GM23338 (cell line): ENCODE data around the gene KLHL18. TPM values are rescaled to one million over a fixed set of nuclear protein-coding genes. Genes with fewer than 3 reads are reported as not detected.

ENCODE experiments used
- ATAC-seq: fragments of 200-7000 bp; cut with Tn5 transposase; 3 replicates; pipeline ENCODE4 v1.9.1; 2020
- DNase-seq: peaks from one replicate; pipeline ENCODE4 v3.0.0-alpha.2; 2015; ENCODE audit warnings: low spot score
- H2AFZ ChIP-seq: fragments of 200-600 bp; sonication (generic); 2 replicates; pipeline ENCODE4 v1.8.0; 2016; ENCODE audit warnings: antibody characterized with exemption, mild to moderate bottlenecking, moderate library complexity
- H3F3A ChIP-seq: fragments of 200-600 bp; sonication (generic); replicated peaks from 2 replicates; pipeline ENCODE4 v1.8.0; 2017; ENCODE audit warnings: antibody characterized with exemption, mixed run types, low read depth
- H3K27ac ChIP-seq: fragments of 200-600 bp; sonication (generic); 2 replicates; pipeline ENCODE4 v1.6.1; 2016; ENCODE audit warnings: low read depth
- H3K27me3 ChIP-seq: fragments of 200-600 bp; sonication (generic); 2 replicates; pipeline ENCODE4 v1.8.0; 2016; ENCODE audit warnings: mild to moderate bottlenecking, mixed run types, moderate library complexity; ENCODE audit not compliant: insufficient read depth
- H3K36me3 ChIP-seq: fragments of 200-600 bp; sonication (generic); 2 replicates; pipeline ENCODE4 v1.8.0; 2016; ENCODE audit warnings: mild to moderate bottlenecking; ENCODE audit not compliant: insufficient read depth
- H3K4me1 ChIP-seq: fragments of 200-600 bp; sonication (generic); 2 replicates; pipeline ENCODE4 v1.8.0; 2016; ENCODE audit warnings: mild to moderate bottlenecking, moderate library complexity; ENCODE audit not compliant: insufficient read depth
- H3K4me2 ChIP-seq: fragments of 200-600 bp; sonication (generic); 2 replicates; pipeline ENCODE4 v1.7.1; 2017; ENCODE audit warnings: mixed run types
- H3K4me3 ChIP-seq: fragments of 200-600 bp; sonication (generic); 2 replicates; pipeline ENCODE4 v1.6.1; 2016; ENCODE audit warnings: mixed run types
- H3K79me2 ChIP-seq: fragments of 200-600 bp; sonication (generic); replicated peaks from 2 replicates; pipeline ENCODE4 v1.8.0; 2017; ENCODE audit warnings: mild to moderate bottlenecking; ENCODE audit not compliant: insufficient read depth
- H3K9me2 ChIP-seq: fragments of 200-600 bp; sonication (generic); 2 replicates; pipeline ENCODE4 v1.8.0; 2017; ENCODE audit not compliant: insufficient read depth
- H4K20me1 ChIP-seq: fragments of 200-600 bp; sonication (generic); replicated peaks from 2 replicates; pipeline ENCODE4 v1.8.0; 2017; ENCODE audit warnings: mild to moderate bottlenecking; ENCODE audit not compliant: insufficient read depth
- H3K27ac Mint-ChIP-seq: 2 replicates; pipeline ENCODE4 v1.8.0; 2020; ENCODE audit warnings: inconsistent platforms, mild to moderate bottlenecking, moderate library complexity, mixed read lengths
- H3K27me3 Mint-ChIP-seq: 3 replicates; pipeline ENCODE4 v1.8.0; 2022; ENCODE audit warnings: low read depth, mild to moderate bottlenecking, moderate library complexity, mixed read lengths, inconsistent platforms; ENCODE audit not compliant: insufficient read depth, poor library complexity
- H3K36me3 Mint-ChIP-seq: 3 replicates; pipeline ENCODE4 v1.8.0; 2021; ENCODE audit warnings: low read depth, mild to moderate bottlenecking, inconsistent platforms, moderate library complexity, mixed read lengths
- H3K4me1 Mint-ChIP-seq: 3 replicates; pipeline ENCODE4 v1.8.0; 2020; ENCODE audit warnings: mild to moderate bottlenecking, inconsistent platforms, mixed read lengths
- H3K4me3 Mint-ChIP-seq: 3 replicates; pipeline ENCODE4 v1.8.0; 2021; ENCODE audit warnings: moderate library complexity, mild to moderate bottlenecking, inconsistent platforms, mixed read lengths
- H3K9me3 Mint-ChIP-seq: 3 replicates; pipeline ENCODE4 v1.8.0; 2020; ENCODE audit warnings: moderate library complexity, mild to moderate bottlenecking, inconsistent platforms, mixed read lengths
- CREB1 ChIP-seq: fragments of 250-450 bp; sonication (Bioruptor Pico); IDR thresholded peaks from 2 replicates; pipeline ENCODE4 v1.5.0; 2020; ENCODE audit warnings: low read depth, mild to moderate bottlenecking, moderate library complexity
- EZH2 ChIP-seq: fragments of 200-600 bp; sonication (generic); IDR thresholded peaks from one replicate; pipeline ENCODE4 v1.8.0; 2017; ENCODE audit warnings: antibody characterized with exemption, mild to moderate bottlenecking, low read depth; ENCODE audit not compliant: unreplicated experiment
- EZH2phosphoT487 ChIP-seq: fragments of 200-600 bp; sonication (generic); IDR thresholded peaks from one replicate; pipeline ENCODE4 v1.8.1; 2018; ENCODE audit warnings: antibody characterized with exemption; ENCODE audit not compliant: unreplicated experiment
- JUNB ChIP-seq: IDR thresholded peaks from one replicate; pipeline ENCODE4 v1.6.1; 2016; ENCODE audit warnings: antibody characterized with exemption; ENCODE audit not compliant: unreplicated experiment
- POLR2AphosphoS5 ChIP-seq: IDR thresholded peaks from 2 replicates; pipeline ENCODE4 v1.6.1; 2016; ENCODE audit warnings: antibody characterized with exemption, low read depth
- REST ChIP-seq: IDR thresholded peaks from one replicate; pipeline ENCODE4 v1.6.1; 2018; ENCODE audit warnings: antibody characterized with exemption; ENCODE audit not compliant: unreplicated experiment
- ZNF114 ChIP-seq: fragments of 250-450 bp; sonication (Bioruptor Pico); IDR thresholded peaks from 2 replicates; pipeline ENCODE4 v1.5.0; 2020; ENCODE audit warnings: mild to moderate bottlenecking, moderate library complexity
- polyA plus RNA-seq: library from polyadenylated mRNA; unstranded; fragments of >200 nt; fragmentation: Nextera tagmentation; extraction: Ambion mirVana; gene quantifications from 2 replicates; pipeline ENCODE4 v1.2.1, GENCODE V29; 2016
- total RNA-seq: library from RNA; depleted of rRNA; stranded (reverse); fragments of >200 nt; shearing (Covaris generic); gene quantifications from 2 replicates; pipeline ENCODE4 v1.2.3, GENCODE V29; 2014
- TF ChIP-seq, protein P1 (sequence below): IDR thresholded peaks from 2 replicates; pipeline ENCODE4 v1.6.1; 2016; ENCODE audit warnings: antibody characterized with exemption
- TF ChIP-seq, protein P2 (sequence below), 2 experiments: fragments of 200-600 bp in 1 of 2; sonication (generic) in 1 of 2; conservative IDR thresholded peaks; 2 replicates each; pipeline versions ENCODE4 v1.5.1 to v1.6.1; 2016 to 2017; ENCODE audit warnings: antibody characterized with exemption in 2 of 2, low read depth in 2 of 2, mild to moderate bottlenecking in 2 of 2, moderate library complexity in 1 of 2

Gene KLHL18
- total and polyA plus RNA-seq, 2 experiments from 2014 or later, result 11.3 to 18.1 TPM

DNA sequence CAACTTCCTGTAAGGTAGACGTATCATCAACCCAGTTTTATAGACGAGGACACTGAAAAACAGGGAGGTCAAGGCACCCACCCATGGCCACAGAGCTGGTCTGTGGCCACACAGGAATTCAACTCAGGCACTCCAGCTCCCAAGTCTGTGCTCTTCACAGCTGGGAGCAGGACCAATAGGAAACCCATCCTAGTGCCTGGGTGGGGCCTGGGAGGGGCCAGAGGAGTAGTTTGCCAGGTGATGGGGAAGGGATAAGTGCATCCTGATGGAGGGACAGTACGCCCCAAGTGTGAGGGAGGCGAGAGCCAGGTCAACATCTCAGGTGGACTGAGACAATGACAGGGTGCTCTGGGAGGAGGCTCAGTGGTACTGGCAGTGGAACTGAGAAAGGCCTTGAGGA is 22.1 kb upstream of the KLHL18 start (continued):
- TF ChIP-seq, protein P1, sequence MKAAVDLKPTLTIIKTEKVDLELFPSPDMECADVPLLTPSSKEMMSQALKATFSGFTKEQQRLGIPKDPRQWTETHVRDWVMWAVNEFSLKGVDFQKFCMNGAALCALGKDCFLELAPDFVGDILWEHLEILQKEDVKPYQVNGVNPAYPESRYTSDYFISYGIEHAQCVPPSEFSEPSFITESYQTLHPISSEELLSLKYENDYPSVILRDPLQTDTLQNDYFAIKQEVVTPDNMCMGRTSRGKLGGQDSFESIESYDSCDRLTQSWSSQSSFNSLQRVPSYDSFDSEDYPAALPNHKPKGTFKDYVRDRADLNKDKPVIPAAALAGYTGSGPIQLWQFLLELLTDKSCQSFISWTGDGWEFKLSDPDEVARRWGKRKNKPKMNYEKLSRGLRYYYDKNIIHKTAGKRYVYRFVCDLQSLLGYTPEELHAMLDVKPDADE, result no peak
- TF ChIP-seq, protein P2, sequence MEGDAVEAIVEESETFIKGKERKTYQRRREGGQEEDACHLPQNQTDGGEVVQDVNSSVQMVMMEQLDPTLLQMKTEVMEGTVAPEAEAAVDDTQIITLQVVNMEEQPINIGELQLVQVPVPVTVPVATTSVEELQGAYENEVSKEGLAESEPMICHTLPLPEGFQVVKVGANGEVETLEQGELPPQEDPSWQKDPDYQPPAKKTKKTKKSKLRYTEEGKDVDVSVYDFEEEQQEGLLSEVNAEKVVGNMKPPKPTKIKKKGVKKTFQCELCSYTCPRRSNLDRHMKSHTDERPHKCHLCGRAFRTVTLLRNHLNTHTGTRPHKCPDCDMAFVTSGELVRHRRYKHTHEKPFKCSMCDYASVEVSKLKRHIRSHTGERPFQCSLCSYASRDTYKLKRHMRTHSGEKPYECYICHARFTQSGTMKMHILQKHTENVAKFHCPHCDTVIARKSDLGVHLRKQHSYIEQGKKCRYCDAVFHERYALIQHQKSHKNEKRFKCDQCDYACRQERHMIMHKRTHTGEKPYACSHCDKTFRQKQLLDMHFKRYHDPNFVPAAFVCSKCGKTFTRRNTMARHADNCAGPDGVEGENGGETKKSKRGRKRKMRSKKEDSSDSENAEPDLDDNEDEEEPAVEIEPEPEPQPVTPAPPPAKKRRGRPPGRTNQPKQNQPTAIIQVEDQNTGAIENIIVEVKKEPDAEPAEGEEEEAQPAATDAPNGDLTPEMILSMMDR (conservative IDR thresholded peaks at IDR 0.05; ENCODE audit: low read depth in 2 of 2), result no peak
- TF ChIP-seq CREB1 (CRISPR knock-in tag) (no peak), REST (no peak), EZH2phosphoT487 (no peak)

- no peak overlapping the region for H3K27ac Mint-ChIP-seq
- H2AFZ ChIP-seq, result no peak overlapping the region
- 0 out of 2 replicates have a peak, but pooled peaks cover 3% of the 10 kb centered on the region for H3F3A ChIP-seq
- H3K36me3 ChIP-seq, result no peaks in the 10 kb centered on the region
- no peak overlapping the region for H3K4me2 ChIP-seq
- peaks cover 8% of the 10 kb centered on the region for H3K9me2 ChIP-seq
- no peaks in the 10 kb centered on the region for H3K27me3 ChIP-seq
- H3K27me3 Mint-ChIP-seq, result peaks cover 6% of the 10 kb centered on the region
- no peak overlapping the region for H3K27ac ChIP-seq
- peak; percentile 10 for DNase-seq
- H3K4me3 ChIP-seq, result no peak overlapping the region
- H3K79me2 ChIP-seq, result no peaks in the 10 kb centered on the region
- peaks cover 9% of the 10 kb centered on the region for H3K4me1 ChIP-seq
- H4K20me1 ChIP-seq, result no peaks in the 10 kb centered on the region
- peak; percentile 21 for ATAC-seq
- no peaks in the 10 kb centered on the region for H3K9me3 Mint-ChIP-seq
- no peak overlapping the region for H3K4me3 Mint-ChIP-seq
- peaks cover 7% of the 10 kb centered on the region for H3K4me1 Mint-ChIP-seq
- no peaks in the 10 kb centered on the region for H3K36me3 Mint-ChIP-seq
- TF ChIP-seq REST (no peak), ZNF114 (no peak), EZH2 (no peak), POLR2AphosphoS5 (no peak), JUNB (no peak)
- TF ChIP-seq, protein P1, result no peak
Measured at GRCh38 chr3:47261301-47261700, 21.4 kb upstream of the KLHL18 start.
